Measurements from ENCODE around the gene CLK2. TPM values are rescaled to one million over a fixed set of nuclear protein-coding genes. Genes with fewer than 3 reads are reported as not detected.

The CLK2 gene
- total RNA-seq, 1 donor from 2014 or later = 51.2 TPM

DNA sequence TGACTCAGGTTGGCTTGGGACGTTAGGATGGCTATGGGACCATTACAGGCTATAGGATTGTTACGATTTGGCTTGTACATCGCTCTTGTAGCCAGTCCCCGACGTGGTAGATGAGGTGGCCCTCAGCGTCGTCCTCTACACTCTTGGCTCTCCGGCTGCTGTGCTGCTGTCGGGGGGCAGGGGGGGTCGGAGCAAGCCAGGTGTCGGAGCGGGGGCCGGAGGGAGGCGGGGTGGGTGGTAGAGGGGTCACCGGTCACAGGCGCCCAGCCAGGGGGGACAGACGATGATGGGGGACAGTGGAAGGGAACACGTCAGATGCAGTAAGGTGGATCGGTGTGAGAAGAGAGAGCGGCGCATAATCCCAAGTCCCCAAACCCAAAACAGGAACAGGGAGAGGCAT is 4.7 kb downstream of the CLK2 start:
- Histone ChIP-seq H3K4me1 (peaks cover 11% of the 10 kb centered on the region), H3K9me3 (no peaks in the 10 kb centered on the region), H3K4me3 (no peak overlapping the region), H3K27me3 (no peaks in the 10 kb centered on the region), H3K27ac (no peak overlapping the region), H3K36me3 (peaks cover 79% of the 10 kb centered on the region)
- intact Hi-C loops (cut with DNase I) = no loop called here
- DNase-seq (no peak), ATAC-seq (no peak)
- no peak for TF ChIP-seq CTCF (IDR thresholded peaks at IDR 0.05)

DNA sequence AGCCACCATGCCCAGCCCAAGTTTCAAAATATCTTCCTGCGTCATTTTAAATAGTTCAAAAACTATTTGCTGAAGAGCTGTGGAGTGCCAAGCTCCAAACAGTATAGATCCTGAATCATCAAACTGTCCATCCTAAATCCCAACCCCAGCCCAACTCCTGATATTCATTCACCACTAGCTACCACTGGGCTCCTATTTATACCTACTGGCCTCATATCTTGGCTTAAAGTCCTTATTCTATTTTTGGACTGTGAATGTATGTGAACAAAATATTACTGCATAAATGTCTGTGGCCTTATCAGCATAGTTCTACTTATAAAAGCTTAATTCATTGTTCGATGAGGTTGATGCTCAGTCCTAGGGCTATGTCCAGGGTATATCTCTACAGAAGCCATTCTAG is 5.9 kb downstream of the CLK2 start:
- no peak overlapping the region for H3K4me3 ChIP-seq
- no peak for DNase-seq
- no peaks in the 10 kb centered on the region for H3K9me3 ChIP-seq
- TF ChIP-seq CTCF (IDR thresholded peaks at IDR 0.05) = no peak
- intact Hi-C loops (cut with DNase I) = no loop called here
- no peaks in the 10 kb centered on the region for H3K27me3 ChIP-seq
- peaks cover 88% of the 10 kb centered on the region for H3K36me3 ChIP-seq
- ATAC-seq = no peak
- no peak overlapping the region for H3K27ac ChIP-seq
- H3K4me1 ChIP-seq = peaks cover 14% of the 10 kb centered on the region

DNA sequence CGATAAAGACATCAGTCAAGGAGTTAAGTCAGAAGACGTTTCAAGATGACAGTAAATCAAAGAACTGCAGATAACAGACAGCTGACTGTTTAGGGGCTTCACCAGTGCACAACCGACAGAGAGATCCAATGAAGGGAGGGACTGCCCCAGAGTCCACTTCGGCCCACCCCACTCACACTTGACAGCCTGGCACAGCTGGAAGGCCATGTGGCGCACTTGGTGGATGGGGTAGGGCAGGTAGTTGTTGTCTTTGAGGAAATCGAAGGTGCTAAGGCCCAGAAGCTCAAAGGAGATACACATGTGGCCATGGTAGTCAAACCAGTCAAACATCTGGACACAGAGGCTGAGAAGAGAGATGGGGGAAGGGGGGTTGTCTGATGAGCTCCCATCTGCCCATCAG is 6.8 kb downstream of the CLK2 start:
- no peak for ATAC-seq

DNA sequence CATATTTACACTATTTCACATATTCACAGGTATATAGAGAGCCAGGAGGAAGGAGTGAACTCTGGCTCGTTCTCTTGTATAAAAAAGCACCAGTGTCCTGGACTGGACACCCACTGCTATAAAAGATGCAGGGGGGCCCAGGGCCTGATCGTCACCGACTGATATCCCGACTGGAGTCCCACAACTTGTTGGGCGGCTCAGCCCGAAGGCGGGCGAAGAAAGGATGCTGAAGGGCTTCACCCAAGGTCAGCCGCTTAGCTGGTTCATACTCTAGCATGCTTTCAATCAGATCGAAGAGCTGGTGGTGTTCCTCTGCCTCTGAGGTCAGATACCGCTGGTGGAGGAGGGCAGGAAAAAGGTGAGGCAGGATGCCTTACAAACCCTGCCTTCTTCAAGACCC is 10.2 kb downstream of the CLK2 start:
- no peak for DNase-seq
- peaks cover 12% of the 10 kb centered on the region for H3K4me1 ChIP-seq
- no peaks in the 10 kb centered on the region for H3K27me3 ChIP-seq
- ATAC-seq = no peak
- no peak overlapping the region for H3K27ac ChIP-seq
- H3K36me3 ChIP-seq = peaks cover 77% of the 10 kb centered on the region
- no peak for TF ChIP-seq CTCF (IDR thresholded peaks at IDR 0.05)
- no peaks in the 10 kb centered on the region for H3K9me3 ChIP-seq
- no peak overlapping the region for H3K4me3 ChIP-seq
- intact Hi-C loops (cut with DNase I) = no loop called here

More for the DNA sequence above, 6.8 kb downstream of the CLK2 start:
- Histone ChIP-seq H3K9me3 (no peaks in the 10 kb centered on the region), H3K27me3 (no peaks in the 10 kb centered on the region), H3K4me3 (no peak overlapping the region), H3K27ac (no peak overlapping the region), H3K36me3 (peaks cover 88% of the 10 kb centered on the region), H3K4me1 (peaks cover 7% of the 10 kb centered on the region)
- intact Hi-C loops (cut with DNase I) = no loop called here
- TF ChIP-seq CTCF (IDR thresholded peaks at IDR 0.05) = no peak
- DNase-seq = no peak

GRCh38 chr1:155261852-155262673 is 11.2 kb downstream of the CLK2 start, which contains the start of gene SCAMP3:
Gene SCAMP3 (minus strand): TSS chr1:155262360. CDS start chr1:155262151, 209 bp downstream.
- ATAC-seq (peak; percentile 99), DNase-seq (peak; percentile 96)
- no peaks in the 10 kb centered on the region for H3K9me3 ChIP-seq
- H3K36me3 ChIP-seq = peaks cover 77% of the 10 kb centered on the region
- no peaks in the 10 kb centered on the region for H3K27me3 ChIP-seq
- H3K27ac ChIP-seq = peak within 1 kb of the TSS; percentile 89
- intact Hi-C loops (cut with DNase I) = no loop called here
- H3K4me1 ChIP-seq = peaks cover 12% of the 10 kb centered on the region
- no peak for TF ChIP-seq CTCF (IDR thresholded peaks at IDR 0.05)
- peak within 1 kb of the TSS; percentile 97 for H3K4me3 ChIP-seq
